IMR-90 (cell line): ENCODE results near the gene ASTL. TPM values are rescaled to one million over a fixed set of nuclear protein-coding genes. Genes with fewer than 3 reads are reported as not detected.

ENCODE experiments used
- ATAC-seq: fragments of 200-7000 bp; cut with Tn5 transposase; 2 replicates; pipeline ENCODE4 v1.9.1; 2020; ENCODE audit warnings: low read depth, mild to moderate bottlenecking, moderate library complexity
- BruUV-seq: library from RNA; stranded (reverse); fragments of 400-500 nt; replicated peaks from 2 replicates; lab custom pipeline; 2021; lab: Mats Ljungman, UMichigan
- CTCF ChIA-PET: fragments of 300-600 bp; formaldehyde crosslinking; extraction: SDS; loops from one replicate; lab custom pipeline; 2021; ENCODE audit warnings: antibody characterized with exemption; lab: Yijun Ruan, JAX
- POLR2A ChIA-PET: fragments of 300-600 bp; sonication (Branson Sonifier 250); formaldehyde crosslinking; loops from one replicate; lab custom pipeline; 2022; ENCODE audit warnings: antibody characterized with exemption; ENCODE audit not compliant: unreplicated experiment; lab: Charles Lee
- DNase-seq: peaks from one replicate; pipeline ENCODE4 v3.0.0; 2013
- H2AFZ ChIP-seq: replicated peaks from 2 replicates; pipeline ENCODE3; 2013; ENCODE audit warnings: low read length, mild to moderate bottlenecking; ENCODE audit not compliant: poor library complexity
- H2AK5ac ChIP-seq: 2 replicates; pipeline ENCODE4 v1.6.1; 2013; ENCODE audit warnings: low read depth, low read length, inconsistent platforms
- H2AK9ac ChIP-seq: replicated peaks from 2 replicates; pipeline ENCODE3; 2013; ENCODE audit warnings: mild to moderate bottlenecking, low read depth, low read length, moderate library complexity; ENCODE audit not compliant: poor library complexity
- H2BK120ac ChIP-seq: 2 replicates; pipeline ENCODE4 v1.6.1; 2013; ENCODE audit warnings: low read depth, low read length, inconsistent platforms
- H2BK15ac ChIP-seq: 3 replicates; pipeline ENCODE4 v1.6.1; 2013; ENCODE audit warnings: low read depth, low read length, inconsistent platforms
- H2BK20ac ChIP-seq: 2 replicates; pipeline ENCODE4 v1.6.1; 2013; ENCODE audit warnings: low read depth, mild to moderate bottlenecking, inconsistent platforms, low read length, moderate library complexity
- H2BK5ac ChIP-seq: 2 replicates; pipeline ENCODE4 v1.6.1; 2013; ENCODE audit warnings: mild to moderate bottlenecking, low read depth, low read length, inconsistent platforms; ENCODE audit not compliant: poor library complexity, severe bottlenecking
- H3K14ac ChIP-seq: replicated peaks from 2 replicates; pipeline ENCODE4 v1.6.1; 2013; ENCODE audit warnings: low read depth, low read length, inconsistent platforms
- H3K18ac ChIP-seq: 2 replicates; pipeline ENCODE4 v1.6.1; 2013; ENCODE audit warnings: low read depth, low read length, control low read depth
- H3K23ac ChIP-seq: 2 replicates; pipeline ENCODE4 v1.6.1; 2013; ENCODE audit warnings: low read depth, low read length, inconsistent platforms
- H3K27ac ChIP-seq: 2 replicates; pipeline ENCODE4 v1.5.1; 2013; ENCODE audit warnings: mild to moderate bottlenecking, control low read depth, low read length; ENCODE audit not compliant: insufficient read depth
- H3K27me3 ChIP-seq: 2 replicates; pipeline ENCODE4 v1.6.1; 2013; ENCODE audit warnings: low read length; ENCODE audit not compliant: control insufficient read depth, insufficient read depth
- H3K36me3 ChIP-seq: 2 replicates; pipeline ENCODE4 v1.6.1; 2013; ENCODE audit warnings: low read length, mixed read lengths; ENCODE audit not compliant: control insufficient read depth, insufficient read depth
- H3K4ac ChIP-seq: 2 replicates; pipeline ENCODE4 v1.6.1; 2013; ENCODE audit warnings: low read depth, low read length, inconsistent platforms
- H3K4me1 ChIP-seq: 2 replicates; pipeline ENCODE4 v1.6.1; 2013; ENCODE audit warnings: low read length, mixed read lengths; ENCODE audit not compliant: control insufficient read depth, insufficient read depth
- H3K4me2 ChIP-seq: 2 replicates; pipeline ENCODE4 v1.6.1; 2013; ENCODE audit warnings: low read depth, mild to moderate bottlenecking, control low read depth, low read length, moderate library complexity
- H3K4me3 ChIP-seq: 2 replicates; pipeline ENCODE4 v1.5.1; 2013; ENCODE audit warnings: low read depth, mild to moderate bottlenecking, control low read depth, low read length, moderate library complexity; ENCODE audit not compliant: insufficient read depth
- H3K56ac ChIP-seq: 2 replicates; pipeline ENCODE4 v1.6.1; 2013; ENCODE audit warnings: low read length, inconsistent platforms; ENCODE audit not compliant: insufficient read depth; ENCODE audit errors: extremely low read depth
- H3K79me1 ChIP-seq, 2 experiments: 2 replicates each; pipeline ENCODE4 v1.6.1; 2013; ENCODE audit warnings: low read length in 2 of 2, inconsistent platforms in 1 of 2, low read depth in 1 of 2
- H3K9ac ChIP-seq: 2 replicates; pipeline ENCODE4 v1.6.1; 2013; ENCODE audit warnings: low read depth, low read length, control low read depth
- H3K9me1 ChIP-seq: 2 replicates; pipeline ENCODE4 v1.6.1; 2013; ENCODE audit warnings: low read length, inconsistent platforms; ENCODE audit not compliant: insufficient read depth
- H3K9me3 ChIP-seq: 2 replicates; pipeline ENCODE4 v1.6.1; 2013; ENCODE audit warnings: low read length; ENCODE audit not compliant: control insufficient read depth, insufficient read depth
- H4K20me1 ChIP-seq: 2 replicates; pipeline ENCODE4 v1.6.1; 2013; ENCODE audit warnings: low read length, inconsistent platforms; ENCODE audit not compliant: insufficient read depth
- H4K5ac ChIP-seq: 2 replicates; pipeline ENCODE4 v1.6.1; 2013; ENCODE audit warnings: mild to moderate bottlenecking, low read depth, low read length, control low read depth
- H4K8ac ChIP-seq, 2 experiments: 2 replicates each; pipeline ENCODE4 v1.6.1; 2013; ENCODE audit warnings: low read depth in 2 of 2, low read length in 2 of 2, control low read depth in 1 of 2, inconsistent platforms in 1 of 2
- H4K91ac ChIP-seq: 2 replicates; pipeline ENCODE4 v1.6.1; 2013; ENCODE audit warnings: low read depth, low read length, inconsistent platforms; ENCODE audit not compliant: insufficient read depth
- BHLHE40 ChIP-seq: fragments of 150-350 bp; IDR thresholded peaks from 2 replicates; pipeline ENCODE4 v1.6.1; 2016; ENCODE audit warnings: mild to moderate bottlenecking, low read depth, low read length
- CEBPB ChIP-seq: IDR thresholded peaks from 2 replicates; pipeline ENCODE4 v1.6.1; 2012; ENCODE audit warnings: low read depth, low read length, improper control_type of control experiment
- CHD1 ChIP-seq: IDR thresholded peaks from 2 replicates; pipeline ENCODE4 v1.6.1; 2012; ENCODE audit warnings: low read depth, low read length, improper control_type of control experiment
- FOS ChIP-seq: fragments of 150-350 bp; IDR thresholded peaks from 2 replicates; pipeline ENCODE4 v1.6.1; 2016; ENCODE audit warnings: low read depth, low read length
- MAFK ChIP-seq: IDR thresholded peaks from 2 replicates; pipeline ENCODE4 v1.6.1; 2012; ENCODE audit warnings: low read depth, low read length, improper control_type of control experiment
- MAZ ChIP-seq: IDR thresholded peaks from 2 replicates; pipeline ENCODE4 v1.6.1; 2012; ENCODE audit warnings: low read depth, mild to moderate bottlenecking, low read length, improper control_type of control experiment, moderate library complexity, borderline replicate concordance
- MXI1 ChIP-seq: IDR thresholded peaks from 2 replicates; pipeline ENCODE4 v1.6.1; 2012; ENCODE audit warnings: low read depth, mild to moderate bottlenecking, low read length, moderate library complexity, borderline replicate concordance
- NFE2L2 ChIP-seq: fragments of 150-350 bp; IDR thresholded peaks from 2 replicates; pipeline ENCODE4 v1.6.1; 2016; ENCODE audit warnings: low read depth, mild to moderate bottlenecking, low read length
- POLR2A ChIP-seq: IDR thresholded peaks from 2 replicates; pipeline ENCODE4 v1.6.1; 2012; ENCODE audit warnings: mild to moderate bottlenecking, low read depth, low read length
- RAD21 ChIP-seq: IDR thresholded peaks from 2 replicates; pipeline ENCODE4 v1.6.1; 2012; ENCODE audit warnings: low read length, improper control_type of control experiment
- RCOR1 ChIP-seq: IDR thresholded peaks from 2 replicates; pipeline ENCODE4 v1.6.1; 2012; ENCODE audit warnings: mild to moderate bottlenecking, low read length, improper control_type of control experiment; ENCODE audit not compliant: insufficient replicate concordance
- RFX5 ChIP-seq: IDR thresholded peaks from 2 replicates; pipeline ENCODE4 v1.8.0; 2012; ENCODE audit warnings: low read depth, mild to moderate bottlenecking, low read length, moderate library complexity
- SMC3 ChIP-seq: fragments of 150-350 bp; IDR thresholded peaks from 2 replicates; pipeline ENCODE4 v1.6.1; 2016; ENCODE audit warnings: low read depth, mild to moderate bottlenecking, antibody characterized with exemption, low read length, moderate library complexity
- WGBS, 2 experiments: methylation state at CpG; one replicate each; pipeline versions ENCODE4 v1.1.5 to v1.1.7; 2013; ENCODE audit warnings: missing lambda C conversion rate in 2 of 2; ENCODE audit not compliant: insufficient read length in 1 of 2; ENCODE audit errors: extremely low coverage in 2 of 2; 5-methylcytosine and 5-hydroxymethylcytosine counted together
- dilution Hi-C: fragments of 300-500 bp; cut with HindIII; formaldehyde crosslinking; loops from one replicate; pipeline ENCODE4 v1.14.3; 2018; ENCODE audit warnings: low sequenced_read_pairs; ENCODE audit not compliant: unreplicated experiment
- in situ Hi-C: fragments of 300-500 bp; cut with MboI; formaldehyde crosslinking; loops from 3 replicates; pipeline ENCODE4 v1.14.3; 2019; ENCODE audit warnings: low sequenced_read_pairs, inconsistent platforms, mixed read lengths
- intact Hi-C: fragments of 100-400 bp; cut with micrococcal nuclease; formaldehyde crosslinking; loops from 2 replicates; pipeline ENCODE4 v1.10.0; 2022
- polyA plus RNA-seq, 3 experiments: library from polyadenylated mRNA; depleted of rRNA; stranded (reverse); fragments of >200 nt; gene quantifications; 2 replicates each; pipeline ENCODE4 v1.2.3, GENCODE V29; 2012; ENCODE audit warnings: low replicate concordance in 1 of 3
- total RNA-seq: library from RNA; depleted of rRNA; stranded (reverse); fragments of >200 nt; gene quantifications from 2 replicates; pipeline ENCODE4 v1.2.3, GENCODE V29; 2012
- TF ChIP-seq, protein P1 (sequence below): conservative IDR thresholded peaks from 2 replicates; pipeline ENCODE4 v1.5.1; 2012; ENCODE audit warnings: mild to moderate bottlenecking, low read depth, low read length, improper control_type of control experiment
- TF ChIP-seq, protein P2 (sequence below): fragments of 150-350 bp; IDR thresholded peaks from 2 replicates; pipeline ENCODE4 v1.6.1; 2017; ENCODE audit warnings: mild to moderate bottlenecking, antibody characterized with exemption, low read length, low read depth
- TF ChIP-seq, protein P3 (sequence below): fragments of 150-350 bp; IDR thresholded peaks from 2 replicates; pipeline ENCODE4 v1.6.1; 2016; ENCODE audit warnings: low read depth, mild to moderate bottlenecking, low read length, moderate library complexity, borderline replicate concordance

ASTL gene
- total and polyA plus RNA-seq, 2 of the 4 experiments (the other 2 are of a cell fraction): not detected

DNA sequence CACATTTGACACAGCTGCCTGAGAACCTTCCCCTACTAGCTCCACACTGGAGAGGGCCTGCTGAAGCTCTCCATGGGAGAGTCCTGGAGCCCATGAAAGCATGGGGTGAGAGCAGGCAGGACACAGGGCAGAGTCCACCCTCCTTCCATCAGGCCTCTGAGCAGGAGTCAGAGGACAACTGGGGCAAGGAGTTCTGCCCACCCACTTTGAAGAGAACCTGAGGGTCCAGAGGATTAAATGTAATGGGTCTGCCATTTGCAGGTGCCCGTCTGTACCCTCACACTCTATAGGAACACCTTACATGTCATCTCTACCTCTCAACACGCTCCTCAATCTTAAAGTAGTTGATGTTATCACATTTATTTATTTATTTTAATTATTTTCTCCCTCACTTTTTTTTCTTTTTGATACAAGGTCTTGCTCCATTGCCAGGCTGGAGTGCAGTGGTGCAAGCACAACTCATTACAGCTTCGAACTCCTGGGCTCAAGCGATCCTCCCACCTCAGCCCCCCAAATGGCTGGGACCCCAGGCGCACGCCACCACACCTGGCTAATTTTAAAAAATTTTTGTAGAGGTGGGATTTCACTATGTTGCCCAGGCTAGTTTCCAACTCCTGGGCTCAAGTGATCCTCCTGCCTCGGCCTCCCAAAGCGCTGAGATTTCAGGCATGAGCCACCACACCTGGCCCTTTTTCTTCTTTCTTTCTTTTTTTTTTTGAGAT, 32.1 kb downstream of the ASTL start:
- no peak for ATAC-seq
- no peak overlapping the region for H2BK120ac ChIP-seq
- H3K27ac ChIP-seq: no peak overlapping the region
- WGBS, 2 experiments: no CpG with 5 or more reads among the region's 8 CpGs
- no peak overlapping the region for H2AK9ac ChIP-seq
- peaks cover 15% of the 10 kb centered on the region for H3K9me3 ChIP-seq
- H3K4me2 ChIP-seq: no peak overlapping the region
- H3K36me3 ChIP-seq: no peaks in the 10 kb centered on the region
- H3K9me1 ChIP-seq: no peaks in the 10 kb centered on the region
- H3K4ac ChIP-seq: no peak overlapping the region
- H4K20me1 ChIP-seq: no peaks in the 10 kb centered on the region
- dilution Hi-C loops: no loop called here
- H3K27me3 ChIP-seq: peaks cover 48% of the 10 kb centered on the region
- H2BK5ac ChIP-seq: no peak overlapping the region
- no peak overlapping the region for H3K23ac ChIP-seq
- POLR2A ChIA-PET: no interaction called here
- CTCF ChIA-PET: interaction anchor here (1.3 kb wide), 1 partner anchor 11 kb away, joined by 4 read pairs; no protein-coding TSS in a partner anchor
- no peak overlapping the region for H3K56ac ChIP-seq
- H4K8ac ChIP-seq: no peak overlapping the region
- H2AK5ac ChIP-seq: no peak overlapping the region
- intact Hi-C loops: no loop called here
- TF ChIP-seq, protein P1, sequence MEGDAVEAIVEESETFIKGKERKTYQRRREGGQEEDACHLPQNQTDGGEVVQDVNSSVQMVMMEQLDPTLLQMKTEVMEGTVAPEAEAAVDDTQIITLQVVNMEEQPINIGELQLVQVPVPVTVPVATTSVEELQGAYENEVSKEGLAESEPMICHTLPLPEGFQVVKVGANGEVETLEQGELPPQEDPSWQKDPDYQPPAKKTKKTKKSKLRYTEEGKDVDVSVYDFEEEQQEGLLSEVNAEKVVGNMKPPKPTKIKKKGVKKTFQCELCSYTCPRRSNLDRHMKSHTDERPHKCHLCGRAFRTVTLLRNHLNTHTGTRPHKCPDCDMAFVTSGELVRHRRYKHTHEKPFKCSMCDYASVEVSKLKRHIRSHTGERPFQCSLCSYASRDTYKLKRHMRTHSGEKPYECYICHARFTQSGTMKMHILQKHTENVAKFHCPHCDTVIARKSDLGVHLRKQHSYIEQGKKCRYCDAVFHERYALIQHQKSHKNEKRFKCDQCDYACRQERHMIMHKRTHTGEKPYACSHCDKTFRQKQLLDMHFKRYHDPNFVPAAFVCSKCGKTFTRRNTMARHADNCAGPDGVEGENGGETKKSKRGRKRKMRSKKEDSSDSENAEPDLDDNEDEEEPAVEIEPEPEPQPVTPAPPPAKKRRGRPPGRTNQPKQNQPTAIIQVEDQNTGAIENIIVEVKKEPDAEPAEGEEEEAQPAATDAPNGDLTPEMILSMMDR: no peak
- TF ChIP-seq, protein P2, sequence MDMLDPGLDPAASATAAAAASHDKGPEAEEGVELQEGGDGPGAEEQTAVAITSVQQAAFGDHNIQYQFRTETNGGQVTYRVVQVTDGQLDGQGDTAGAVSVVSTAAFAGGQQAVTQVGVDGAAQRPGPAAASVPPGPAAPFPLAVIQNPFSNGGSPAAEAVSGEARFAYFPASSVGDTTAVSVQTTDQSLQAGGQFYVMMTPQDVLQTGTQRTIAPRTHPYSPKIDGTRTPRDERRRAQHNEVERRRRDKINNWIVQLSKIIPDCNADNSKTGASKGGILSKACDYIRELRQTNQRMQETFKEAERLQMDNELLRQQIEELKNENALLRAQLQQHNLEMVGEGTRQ: no peak
- TF ChIP-seq SMC3 (no peak), BHLHE40 (no peak), NFE2L2 (no peak), RCOR1 (no peak), MXI1 (no peak), RAD21 (no peak), POLR2A (no peak), CEBPB (no peak), MAFK (no peak), FOS (no peak), CHD1 (no peak), RFX5 (no peak), MAZ (no peak)
- TF ChIP-seq, protein P3, sequence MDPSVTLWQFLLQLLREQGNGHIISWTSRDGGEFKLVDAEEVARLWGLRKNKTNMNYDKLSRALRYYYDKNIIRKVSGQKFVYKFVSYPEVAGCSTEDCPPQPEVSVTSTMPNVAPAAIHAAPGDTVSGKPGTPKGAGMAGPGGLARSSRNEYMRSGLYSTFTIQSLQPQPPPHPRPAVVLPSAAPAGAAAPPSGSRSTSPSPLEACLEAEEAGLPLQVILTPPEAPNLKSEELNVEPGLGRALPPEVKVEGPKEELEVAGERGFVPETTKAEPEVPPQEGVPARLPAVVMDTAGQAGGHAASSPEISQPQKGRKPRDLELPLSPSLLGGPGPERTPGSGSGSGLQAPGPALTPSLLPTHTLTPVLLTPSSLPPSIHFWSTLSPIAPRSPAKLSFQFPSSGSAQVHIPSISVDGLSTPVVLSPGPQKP: no peak
- H3K18ac ChIP-seq: no peak overlapping the region
- H3K4me3 ChIP-seq: no peak overlapping the region
- no peak for DNase-seq
- H4K91ac ChIP-seq: no peak overlapping the region
- in situ Hi-C loops: loop anchor here (25.0 kb wide), 1 partner anchor 94 kb away; no protein-coding TSS in a partner anchor
- no peak overlapping the region for H2AFZ ChIP-seq
- H3K4me1 ChIP-seq: peaks cover 2% of the 10 kb centered on the region; the same call in 1 of the 2 replicates
- H4K5ac ChIP-seq: no peak overlapping the region
- no peak overlapping the region for H3K14ac ChIP-seq
- no peak overlapping the region for H3K9ac ChIP-seq
- no peak overlapping the region for H2BK20ac ChIP-seq
- no peaks in the 10 kb centered on the region for H3K79me1 ChIP-seq
- no TSS peak for BruUV-seq
- no peak overlapping the region for H2BK15ac ChIP-seq
